Activated CD4-positive, alpha-beta T cell treated with anti-CD3 and anti-CD28 coated beads, Interleukin-2, amount 50 U/mL, for 24 hours (primary cell): Measurements from ENCODE around the gene HDGF.

ENCODE experiments used
- DNase-seq, 2 donors: peaks; one replicate each; pipeline ENCODE4 v3.0.0-alpha.2; 2020; ENCODE audit warnings: low read depth in 1 of 2, low spot score in 1 of 2

HDGF gene

DNA sequence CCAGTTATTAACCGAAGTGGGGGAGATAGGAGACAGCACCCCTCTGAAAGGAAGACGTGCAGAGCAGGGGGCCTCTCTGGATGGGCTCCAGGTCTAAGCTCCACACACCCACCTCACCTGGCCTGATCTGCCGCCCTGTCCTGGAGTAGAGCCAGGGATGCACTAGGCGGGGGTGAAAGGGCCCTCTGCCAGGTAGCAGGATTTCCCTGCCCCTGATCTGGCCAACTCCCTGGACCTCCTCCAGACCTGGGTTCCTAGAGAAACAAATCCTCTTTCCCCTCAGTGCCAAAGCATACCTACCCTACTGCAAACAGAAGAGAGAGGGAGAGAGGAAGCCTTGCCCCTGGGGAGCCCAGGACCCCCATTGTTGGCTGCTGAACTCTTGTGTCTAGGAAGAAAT, 48.1 kb downstream of the HDGF start:
- DNase-seq, result no peak

DNA sequence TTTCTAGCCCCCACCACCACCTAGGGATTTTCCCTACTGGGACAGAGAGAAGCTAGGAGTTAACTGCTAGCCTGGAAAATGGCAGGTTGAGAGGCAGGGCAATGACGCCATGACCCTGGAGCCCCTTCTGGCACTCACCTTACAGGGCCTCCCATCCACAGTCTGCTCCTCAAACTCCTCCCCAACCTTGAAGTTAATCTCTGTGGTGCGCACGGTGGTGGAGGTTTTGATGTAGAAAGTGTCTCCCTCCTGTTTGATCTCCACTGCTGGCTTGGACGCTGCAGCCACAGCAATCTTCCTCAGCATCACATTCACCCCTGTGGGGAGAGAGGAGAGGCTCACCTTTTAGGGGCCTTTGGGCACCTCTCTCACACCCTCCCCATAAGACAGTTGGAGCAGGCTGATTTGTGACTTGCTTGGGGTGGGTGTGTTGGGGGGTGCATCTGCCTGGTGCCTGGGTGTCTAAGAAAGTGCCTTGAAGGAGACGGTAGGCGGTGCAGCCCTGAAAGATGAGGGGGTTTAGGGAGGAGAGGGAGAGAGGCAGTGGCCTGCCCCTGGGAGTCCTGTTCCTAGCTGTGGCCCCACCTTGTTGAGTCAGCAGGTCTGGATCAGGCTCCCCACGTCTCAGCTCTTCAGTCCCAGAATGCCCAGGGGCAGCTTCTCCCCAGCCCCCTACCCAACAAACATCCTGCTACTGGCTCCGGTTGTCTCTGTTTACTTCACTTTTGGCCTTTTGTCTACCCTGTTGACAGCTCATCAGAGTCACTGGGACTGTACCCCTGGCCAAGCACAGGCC, 50.5 kb downstream of the HDGF start:
- no peak for DNase-seq

DNA sequence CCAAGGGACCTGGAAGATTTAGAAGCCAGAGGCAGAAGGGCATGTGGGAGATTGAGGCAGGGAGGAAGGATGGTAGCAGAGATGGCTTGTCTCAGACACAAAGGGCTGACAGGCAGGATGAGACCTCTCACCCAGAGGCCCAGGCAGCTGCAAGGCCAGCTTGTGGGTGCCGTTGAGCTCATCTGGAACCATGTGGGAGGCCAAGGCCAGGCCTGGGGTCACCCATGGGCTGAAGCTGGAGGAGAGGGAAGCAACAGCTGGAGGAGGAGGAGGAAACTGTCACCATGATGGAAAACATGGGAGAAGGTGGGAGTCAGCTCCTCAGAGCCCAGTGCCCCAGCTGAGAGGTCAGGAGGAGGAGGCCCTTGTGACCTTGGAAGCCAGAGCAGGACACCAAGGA, 52.5 kb downstream of the HDGF start:
- DNase-seq, result no peak

DNA sequence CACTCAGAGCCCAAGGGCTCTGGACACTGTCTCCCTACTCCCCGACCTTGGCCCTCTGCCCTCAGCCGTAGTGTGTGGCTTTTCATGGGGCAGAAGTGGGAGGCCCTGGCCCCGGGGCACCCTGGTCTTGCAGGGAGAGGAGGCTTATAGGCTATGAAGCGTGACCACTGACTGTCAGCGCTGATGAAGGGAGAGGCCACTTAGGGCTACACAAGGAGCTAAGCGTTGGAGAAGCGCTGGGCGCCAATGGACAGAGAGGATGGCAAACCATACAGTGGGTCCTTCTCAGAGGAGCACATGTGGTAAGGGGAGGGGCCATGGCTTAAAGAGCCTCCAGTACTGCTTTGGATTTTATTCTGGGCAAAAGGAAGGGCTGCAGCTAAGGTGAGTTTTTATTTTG, 54.0 kb downstream of the HDGF start:
- no peak for DNase-seq

DNA sequence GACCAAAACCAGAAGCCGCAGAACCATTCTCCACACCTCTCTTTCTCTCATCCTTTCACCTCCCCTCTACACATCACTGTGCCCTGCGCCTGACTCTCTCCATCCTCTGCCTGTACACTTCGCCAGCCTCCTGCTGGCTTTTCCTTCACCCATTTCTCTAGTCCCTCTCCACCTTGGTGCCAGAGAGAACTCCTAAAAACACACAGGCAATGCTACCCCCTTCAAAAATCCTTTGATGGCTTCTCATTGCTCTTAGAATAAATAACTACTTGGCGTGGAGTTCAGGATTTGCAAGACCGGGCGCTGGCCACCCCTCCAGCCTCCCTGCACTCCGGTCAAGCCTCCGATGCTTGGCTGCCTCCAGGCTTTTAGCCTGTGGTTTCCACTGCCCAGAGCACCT, 54.7 kb downstream of the HDGF start:
- DNase-seq, result no peak

DNA sequence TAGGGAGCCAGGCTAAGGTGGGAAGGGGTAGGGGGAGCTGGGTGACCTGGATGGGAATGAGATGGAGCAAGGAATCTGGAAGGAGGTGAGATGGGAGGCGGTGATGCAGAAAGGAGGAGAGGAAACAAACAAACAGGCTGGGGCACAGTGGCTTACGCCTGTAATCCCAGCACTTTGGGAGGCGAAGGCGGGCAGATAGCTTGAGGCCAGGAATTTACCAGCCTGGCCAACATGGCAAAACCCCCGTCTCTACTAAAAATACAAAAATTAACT, 56.8 kb downstream of the HDGF start:
- DNase-seq, result no peak

DNA sequence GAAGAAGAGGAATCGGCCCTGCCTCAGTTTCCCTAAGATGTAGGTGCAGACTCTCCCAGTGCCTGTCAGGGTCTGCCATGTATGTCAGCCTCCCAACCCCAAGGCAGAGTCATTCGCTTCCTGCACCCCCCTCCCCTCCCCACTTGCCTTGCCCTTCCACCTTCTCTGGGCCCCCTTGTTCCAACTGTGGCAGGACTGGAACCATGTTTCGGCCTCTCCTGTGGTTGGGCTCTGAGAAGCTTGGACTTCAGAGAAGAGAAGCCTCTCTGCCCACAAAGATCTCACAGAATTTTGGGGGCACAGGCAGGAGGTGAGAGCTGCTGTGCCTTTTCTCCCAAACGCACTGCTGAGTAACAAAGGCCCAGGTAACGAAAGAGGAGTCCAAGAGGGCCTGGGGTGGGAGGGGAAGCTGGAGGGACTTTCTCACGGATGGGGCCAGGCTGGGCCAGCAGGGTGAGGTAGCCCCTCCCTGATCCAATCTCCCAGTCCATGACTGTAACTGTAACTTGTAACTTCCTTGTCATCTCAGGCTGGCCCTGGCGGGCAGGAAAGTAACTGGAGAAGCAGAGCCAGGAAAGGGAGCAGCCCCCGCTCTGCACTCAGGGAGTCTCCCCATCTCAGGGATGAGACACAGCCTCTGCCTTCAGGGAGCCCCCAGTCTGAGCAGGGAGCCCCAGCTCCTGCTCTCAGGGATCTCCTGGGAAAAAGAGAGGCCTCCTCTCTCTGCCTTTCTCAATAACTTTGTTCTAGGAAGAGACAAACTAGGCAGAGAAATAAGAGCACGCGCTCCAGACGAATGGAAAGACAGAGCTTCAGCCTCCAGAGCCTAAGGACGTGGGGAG, 57.4 kb downstream of the HDGF start:
- DNase-seq, result no peak

DNA sequence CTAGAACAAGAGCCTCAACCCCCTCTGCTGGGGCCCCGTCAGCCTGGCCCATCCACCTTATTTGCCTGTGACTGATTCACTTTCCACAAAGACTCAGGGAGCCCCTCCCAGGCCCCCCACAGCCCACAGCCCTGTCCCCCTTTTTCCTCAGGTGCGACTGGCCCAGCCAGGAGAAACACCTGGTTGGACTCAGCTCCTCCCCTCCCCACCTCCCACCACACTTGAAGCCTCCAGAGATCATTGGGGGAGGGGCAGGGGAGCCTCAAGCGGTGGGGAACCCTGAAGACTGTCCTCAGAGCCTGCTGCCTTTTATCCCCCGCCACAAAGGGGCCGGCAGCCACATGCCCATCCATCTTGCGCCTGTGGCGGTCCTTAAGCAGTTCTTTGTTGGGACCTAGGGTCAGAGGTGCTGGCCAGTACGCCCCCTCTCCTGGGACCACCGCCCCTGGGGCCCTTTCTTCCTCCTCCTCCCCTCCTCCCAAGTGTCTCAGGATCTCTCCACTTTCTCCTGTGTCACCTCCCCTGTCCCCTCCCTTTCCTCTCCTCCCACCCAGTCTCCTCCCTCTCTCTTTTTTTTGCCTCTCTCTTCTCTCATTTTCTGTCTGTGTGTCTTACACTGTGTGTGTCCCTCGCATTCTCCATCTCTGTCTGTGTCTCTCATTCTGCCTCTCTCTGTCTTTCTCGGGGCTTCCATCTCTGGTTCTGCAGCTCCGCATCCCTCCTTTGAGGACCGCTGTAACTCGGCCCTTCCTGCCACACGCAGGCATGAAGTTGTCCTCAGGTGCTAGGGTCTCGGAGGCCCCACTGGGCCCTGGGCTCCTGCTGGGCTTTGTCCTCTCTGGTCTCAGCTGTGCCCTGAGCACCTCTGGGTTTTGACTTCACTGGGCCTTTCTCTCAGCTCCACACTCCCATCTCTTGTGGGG, 58.3 kb downstream of the HDGF start:
- DNase-seq, result no peak

DNA sequence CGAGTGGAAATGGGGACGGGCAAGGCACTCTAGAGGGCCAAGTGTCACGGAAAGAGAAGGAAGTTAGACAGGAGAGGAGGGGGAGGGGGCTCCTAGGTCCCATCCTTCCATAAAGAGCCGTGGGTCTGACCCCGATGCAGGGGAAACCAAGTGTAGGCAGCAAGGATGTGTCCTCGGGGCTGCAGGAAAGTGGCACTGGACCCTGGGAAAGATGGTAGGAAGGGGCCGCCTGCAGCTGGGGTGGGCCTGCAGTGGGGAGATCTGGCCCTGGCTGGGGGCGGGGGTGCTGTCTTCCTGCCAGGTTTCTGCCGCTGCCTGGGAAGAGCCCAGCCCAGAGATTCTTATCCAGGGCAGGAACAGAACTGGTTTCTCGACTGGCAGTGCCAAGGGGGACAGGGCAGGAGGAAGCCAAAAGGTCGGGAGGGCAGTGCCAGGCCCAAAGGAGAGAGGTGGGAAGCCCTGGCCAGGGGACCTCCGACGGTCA, 59.0 kb downstream of the HDGF start:
- no peak for DNase-seq
